ENCODE results near the gene KLF3. TPM values are rescaled to one million over a fixed set of nuclear protein-coding genes. Genes with fewer than 3 reads are reported as not detected.

Gene KLF3
- total RNA-seq, 2 donors from 2014 or later: 30.6 to 32.0 TPM

- DNase-seq (no peak), ATAC-seq (no peak)
- intact Hi-C loops (cut with DNase I): no loop called here
- no peaks in the 10 kb centered on the region for H3K36me3 ChIP-seq (replicated peaks in 1 of 2; ENCODE audit: insufficient read depth in 1 of 2, low read depth in 2 of 2)
- H3K27me3 ChIP-seq: no peaks in the 10 kb centered on the region
- no peak overlapping the region for H3K4me3 ChIP-seq
- H3K9me3 ChIP-seq: no peaks in the 10 kb centered on the region
- peaks cover 58% of the 10 kb centered on the region for H3K4me1 ChIP-seq
- peak overlapping the region in 3 of 4 donors; percentile 99 to 100 (median 100) for H3K27ac ChIP-seq
- TF ChIP-seq CTCF (IDR thresholded peaks at IDR 0.05): no peak
- WGBS, 2 donors: 3 to 11% methylated on average over 2 of the region's 2 CpGs
Measured at GRCh38 chr4:38668203-38668971, 4.4 kb downstream of the KLF3 start.

- Histone ChIP-seq H3K27ac (peak overlapping the region; percentile 51 to 100 (median 100)), H3K27me3 (no peaks in the 10 kb centered on the region), H3K9me3 (no peaks in the 10 kb centered on the region), H3K36me3 (replicated peaks in 1 of 2; ENCODE audit: insufficient read depth in 1 of 2, low read depth in 2 of 2) (no peaks in the 10 kb centered on the region), H3K4me3 (no peak overlapping the region), H3K4me1 (peaks cover 67% of the 10 kb centered on the region)
- intact Hi-C loops (cut with DNase I): no loop called here
- DNase-seq (no peak), ATAC-seq (no peak)
- WGBS, 2 donors: 39 to 56% methylated on average over 3 of the region's 3 CpGs
- TF ChIP-seq POLR2A (IDR thresholded peaks at IDR 0.05) (no peak), CTCF (IDR thresholded peaks at IDR 0.05) (no peak)
Measured at GRCh38 chr4:38669208-38669607, 5.2 kb downstream of the KLF3 start.

- peaks cover 77% of the 10 kb centered on the region for H3K4me1 ChIP-seq
- peak overlapping the region; percentile 55 to 100 (median 100) for H3K27ac ChIP-seq
- 71 to 76% methylated on average over 6 of the region's 6 CpGs for WGBS, 2 donors
- TF ChIP-seq CTCF (IDR thresholded peaks at IDR 0.05) (no peak), POLR2A (IDR thresholded peaks at IDR 0.05) (no peak)
- no peaks in the 10 kb centered on the region for H3K9me3 ChIP-seq
- H3K27me3 ChIP-seq: no peaks in the 10 kb centered on the region
- DNase-seq: no peak
- H3K36me3 ChIP-seq (replicated peaks in 1 of 2; ENCODE audit: insufficient read depth in 1 of 2, low read depth in 2 of 2): no peaks in the 10 kb centered on the region
- H3K4me3 ChIP-seq: no peak overlapping the region
- ATAC-seq: no peak
- intact Hi-C loops (cut with DNase I): loop anchor here (5.0 kb wide), 1 partner anchor 348 kb away; no protein-coding TSS in a partner anchor
Measured at GRCh38 chr4:38670109-38670901, 6.3 kb downstream of the KLF3 start.

- Histone ChIP-seq H3K9me3 (no peaks in the 10 kb centered on the region), H3K4me3 (no peak overlapping the region), H3K27ac (peak overlapping the region; percentile 37 to 100 (median 100)), H3K36me3 (replicated peaks in 1 of 2; ENCODE audit: insufficient read depth in 1 of 2, low read depth in 2 of 2) (no peaks in the 10 kb centered on the region), H3K27me3 (no peaks in the 10 kb centered on the region), H3K4me1 (peaks cover 85% of the 10 kb centered on the region)
- WGBS, 2 donors: 20 to 21% methylated on average over 10 of the region's 10 CpGs
- peak in 2 of 3 donors; percentile 15 to 21 for TF ChIP-seq POLR2A (IDR thresholded peaks at IDR 0.05)
- TF ChIP-seq CTCF (IDR thresholded peaks at IDR 0.05): no peak
- ATAC-seq (no peak), DNase-seq (peak in 3 of 4 donors; percentile 22 to 54 (median 28))
- intact Hi-C loops (cut with DNase I): loop anchor here (5.0 kb wide), 1 partner anchor 349 kb away; no protein-coding TSS in a partner anchor
Measured at GRCh38 chr4:38670939-38671591, 7.1 kb downstream of the KLF3 start.
